Left ventricle myocardium inferior (tissue), 1 donor: ENCODE measurements around the gene POLR1A. TPM values are rescaled to one million over a fixed set of nuclear protein-coding genes. Genes with fewer than 3 reads are reported as not detected.

Experiments
- DNase-seq: peaks from one replicate; pipeline ENCODE4 v3.0.0-alpha.2; 2020
- H3K27ac ChIP-seq: fragments of 200-600 bp; replicated peaks from 2 replicates; pipeline ENCODE4 v1.8.0; 2021
- H3K27me3 ChIP-seq: fragments of 200-600 bp; 2 replicates; pipeline ENCODE4 v1.8.0; 2021; ENCODE audit warnings: low read depth
- H3K36me3 ChIP-seq: fragments of 200-600 bp; 2 replicates; pipeline ENCODE4 v1.8.0; 2021
- H3K4me1 ChIP-seq: fragments of 200-600 bp; 2 replicates; pipeline ENCODE4 v1.8.0; 2021
- H3K4me3 ChIP-seq: fragments of 200-600 bp; 2 replicates; pipeline ENCODE4 v1.8.0; 2021; ENCODE audit warnings: mild to moderate bottlenecking, moderate library complexity
- H3K9me3 ChIP-seq: fragments of 200-600 bp; replicated peaks from 2 replicates; pipeline ENCODE4 v1.8.0; 2021
- CTCF ChIP-seq: fragments of 200-600 bp; IDR thresholded peaks from 2 replicates; pipeline ENCODE4 v1.8.0; 2021; ENCODE audit warnings: antibody characterized with exemption, mild to moderate bottlenecking, borderline replicate concordance
- intact Hi-C: fragments of 100-400 bp; cut with micrococcal nuclease; formaldehyde crosslinking; loops from one replicate; pipeline ENCODE4 v1.11.0; 2022
- total RNA-seq: library from RNA; stranded (reverse); fragmentation: NEBNext Ultra II Directional; extraction: Animal tissue kit (Norgen Biotek cat#: 25700); gene quantifications from one replicate; pipeline ENCODE4 v1.2.1, GENCODE V29; 2021
- donor health status: DM: no; HTN: yes; CAD: no; lungs with severe emphysema.

POLR1A gene
- total RNA-seq, 1 donor from 2014 or later: 16.3 TPM

GRCh38 chr2:86027196-86027921 is 78.3 kb downstream of the POLR1A start:
- Histone ChIP-seq H3K36me3 (peaks cover 55% of the 10 kb centered on the region), H3K27ac (peak overlapping the region; percentile 86), H3K9me3 (no peaks in the 10 kb centered on the region), H3K4me3 (no peak overlapping the region), H3K4me1 (peaks cover 37% of the 10 kb centered on the region), H3K27me3 (no peaks in the 10 kb centered on the region)
- DNase-seq: no peak
- intact Hi-C loops: no loop called here
- TF ChIP-seq CTCF: no peak

DNA sequence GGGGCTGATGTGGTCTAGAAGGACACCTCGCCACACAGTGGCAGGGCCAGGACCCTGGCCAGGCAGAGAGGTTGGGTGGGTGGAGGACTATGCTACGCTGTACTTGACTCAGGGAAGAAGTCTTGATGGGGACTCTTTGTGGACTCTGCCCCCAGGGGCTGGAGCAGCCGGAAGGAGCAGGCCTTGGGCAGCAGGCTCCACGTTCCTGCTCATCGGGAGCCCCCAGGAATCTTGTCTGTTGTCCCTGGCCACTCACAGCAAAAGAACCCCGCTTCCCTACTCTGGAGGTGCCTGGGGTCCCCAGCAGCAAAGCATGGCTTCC is 79.0 kb downstream of the POLR1A start:
- H3K9me3 ChIP-seq: no peaks in the 10 kb centered on the region
- no peaks in the 10 kb centered on the region for H3K27me3 ChIP-seq
- H3K4me1 ChIP-seq: peaks cover 37% of the 10 kb centered on the region
- intact Hi-C loops: no loop called here
- no peak for DNase-seq
- no peak overlapping the region for H3K4me3 ChIP-seq
- peaks cover 48% of the 10 kb centered on the region for H3K36me3 ChIP-seq
- peak overlapping the region; percentile 86 for H3K27ac ChIP-seq
- TF ChIP-seq CTCF: no peak

DNA sequence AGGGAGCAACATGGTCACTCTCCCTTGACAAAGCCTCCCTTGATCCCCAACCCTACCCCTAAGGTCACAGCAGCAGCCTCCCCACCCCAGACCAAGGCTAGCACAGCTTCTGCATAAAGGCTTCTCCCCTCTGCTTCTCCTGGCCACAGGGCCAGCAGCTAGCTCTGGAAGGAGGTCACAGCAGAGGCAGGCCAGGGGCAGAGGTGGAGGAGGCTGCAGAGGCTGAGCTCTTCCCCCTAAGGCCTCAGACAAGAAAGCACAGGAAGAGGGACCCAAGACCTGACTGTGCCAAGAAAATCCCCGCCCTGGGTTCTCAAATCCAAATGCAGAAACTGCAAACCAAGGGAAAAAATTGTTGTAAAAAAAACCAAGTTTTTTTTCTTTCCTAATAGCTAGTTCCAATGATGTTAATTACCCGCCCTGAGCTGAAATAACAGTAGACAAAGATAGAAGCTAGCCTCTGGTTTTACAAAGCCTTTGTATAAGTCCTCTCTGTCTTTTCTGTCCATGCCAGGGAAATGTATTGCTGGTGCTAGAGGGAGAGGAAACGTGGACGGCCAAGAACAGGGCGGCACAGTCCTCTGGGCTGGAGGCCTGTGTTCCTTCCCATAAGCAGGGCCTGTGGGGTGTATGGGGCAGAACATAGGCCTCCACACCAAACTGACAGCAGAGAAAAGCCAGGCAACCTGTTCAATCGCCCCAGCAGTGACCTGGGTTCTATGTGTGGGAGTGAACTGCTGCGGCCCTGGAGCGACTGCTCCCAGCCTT is 79.5 kb downstream of the POLR1A start:
- H3K27me3 ChIP-seq: no peaks in the 10 kb centered on the region
- TF ChIP-seq CTCF: no peak
- intact Hi-C loops: no loop called here
- H3K9me3 ChIP-seq: no peaks in the 10 kb centered on the region
- H3K36me3 ChIP-seq: peaks cover 43% of the 10 kb centered on the region
- peaks cover 40% of the 10 kb centered on the region for H3K4me1 ChIP-seq
- H3K27ac ChIP-seq: peak overlapping the region; percentile 86
- H3K4me3 ChIP-seq: no peak overlapping the region
- DNase-seq: no peak

DNA sequence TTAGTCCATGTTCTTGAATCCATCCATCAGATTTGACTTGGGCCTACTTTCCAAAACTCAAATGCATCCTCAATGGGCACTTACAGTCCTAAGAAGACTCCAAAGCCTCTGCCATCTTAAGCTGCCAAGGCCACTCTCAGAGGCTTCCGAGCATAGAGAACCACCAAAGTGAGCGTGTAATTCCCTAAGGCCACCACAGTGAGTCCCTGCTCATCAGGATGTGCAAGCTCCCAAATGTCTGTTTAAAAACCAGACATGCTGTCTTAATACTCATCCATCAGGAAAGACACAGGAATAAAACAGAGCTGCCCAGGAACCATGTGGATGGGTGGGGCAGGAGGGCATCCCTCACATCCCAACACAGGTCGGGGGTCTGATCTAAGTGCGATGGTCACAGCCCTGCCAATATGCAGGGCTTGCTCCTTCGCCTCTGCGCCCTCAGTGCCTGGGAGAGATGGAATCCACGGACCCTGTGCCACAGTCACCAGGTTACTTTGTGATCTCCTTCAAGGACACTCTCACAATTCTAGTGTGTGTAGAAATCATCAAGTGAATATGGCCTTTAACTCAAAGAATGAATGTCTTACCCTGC is 80.4 kb downstream of the POLR1A start:
- no peak overlapping the region for H3K4me3 ChIP-seq
- intact Hi-C loops: no loop called here
- TF ChIP-seq CTCF: no peak
- H3K27me3 ChIP-seq: no peaks in the 10 kb centered on the region
- H3K4me1 ChIP-seq: peaks cover 45% of the 10 kb centered on the region
- H3K27ac ChIP-seq: peak overlapping the region; percentile 86
- peaks cover 34% of the 10 kb centered on the region for H3K36me3 ChIP-seq
- no peak for DNase-seq
- H3K9me3 ChIP-seq: no peaks in the 10 kb centered on the region

DNA sequence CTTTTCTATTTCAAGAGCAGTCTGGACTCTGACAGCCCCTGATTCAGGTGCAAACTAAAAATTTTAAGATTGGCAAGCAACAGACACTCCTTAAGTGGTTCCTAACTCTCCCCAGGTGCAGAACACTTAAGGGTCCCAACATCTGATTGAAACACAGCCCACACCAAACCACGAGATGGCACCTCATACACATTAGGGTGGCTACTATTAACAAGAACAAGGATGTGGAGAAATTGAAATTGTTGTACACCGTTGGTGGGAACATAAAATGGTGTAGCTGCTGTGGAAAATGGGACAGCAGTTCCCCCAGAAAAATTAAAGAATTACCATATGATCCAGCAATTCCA is 82.3 kb downstream of the POLR1A start:
- no peak for DNase-seq
- intact Hi-C loops: no loop called here

More for the DNA sequence above, 82.3 kb downstream of the POLR1A start:
- Histone ChIP-seq H3K4me3 (no peak overlapping the region), H3K9me3 (no peaks in the 10 kb centered on the region), H3K4me1 (peaks cover 34% of the 10 kb centered on the region), H3K27me3 (peaks cover 15% of the 10 kb centered on the region), H3K36me3 (peaks cover 27% of the 10 kb centered on the region), H3K27ac (no peak overlapping the region)
- TF ChIP-seq CTCF: no peak
